T-helper 22 cell (primary cell): ENCODE data around the gene CA10.

Experiments used
- DNase-seq: peaks from one replicate; pipeline ENCODE4 v3.0.0-alpha.2; 2020; ENCODE audit warnings: low read depth

CA10 gene

GRCh38 chr17:52147431-52147830, 11.1 kb downstream of the CA10 start:
- no peak for DNase-seq

GRCh38 chr17:52145476-52145875, 13.0 kb downstream of the CA10 start:
- DNase-seq, result no peak

- no peak for DNase-seq
Observed at GRCh38 chr17:52143542-52143941, 15.0 kb downstream of the CA10 start.

GRCh38 chr17:52140601-52141000, 17.9 kb downstream of the CA10 start:
- DNase-seq, result no peak

GRCh38 chr17:52138752-52139151, 19.8 kb downstream of the CA10 start:
- DNase-seq, result no peak

GRCh38 chr17:52138350-52138749, 20.2 kb downstream of the CA10 start:
- DNase-seq, result no peak

- DNase-seq, result no peak
Observed at GRCh38 chr17:52136166-52136565, 22.3 kb downstream of the CA10 start.

- DNase-seq, result no peak
Observed at GRCh38 chr17:52134641-52135040, 23.9 kb downstream of the CA10 start.

- no peak for DNase-seq
Observed at GRCh38 chr17:52128721-52129120, 29.8 kb downstream of the CA10 start.

GRCh38 chr17:52124993-52125392, 33.5 kb downstream of the CA10 start:
- DNase-seq, result no peak

- DNase-seq, result no peak
Observed at GRCh38 chr17:52124561-52124960, 34.0 kb downstream of the CA10 start.

GRCh38 chr17:52120465-52120864, 38.0 kb downstream of the CA10 start:
- no peak for DNase-seq

GRCh38 chr17:52110923-52111581, 47.5 kb downstream of the CA10 start:
- DNase-seq, result no peak

- DNase-seq, result no peak
Observed at GRCh38 chr17:52106638-52107261, 51.8 kb downstream of the CA10 start.

- no peak for DNase-seq
Observed at GRCh38 chr17:52106072-52106471, 52.4 kb downstream of the CA10 start.

- no peak for DNase-seq
Observed at GRCh38 chr17:52105591-52105990, 52.9 kb downstream of the CA10 start.

GRCh38 chr17:52096056-52096455, 62.5 kb downstream of the CA10 start:
- DNase-seq, result no peak

- no peak for DNase-seq
Observed at GRCh38 chr17:52084176-52084575, 74.3 kb downstream of the CA10 start.

- DNase-seq, result no peak
Observed at GRCh38 chr17:52079496-52079895, 79.0 kb downstream of the CA10 start.

GRCh38 chr17:52071712-52072111, 86.8 kb downstream of the CA10 start:
- DNase-seq, result no peak

GRCh38 chr17:52064791-52065211, 93.7 kb downstream of the CA10 start:
- DNase-seq, result no peak

- DNase-seq, result no peak
Observed at GRCh38 chr17:52049496-52049895, 109.0 kb downstream of the CA10 start.

- DNase-seq, result no peak
Observed at GRCh38 chr17:52049051-52049450, 109.5 kb downstream of the CA10 start.
